Ectodermal cell (in vitro differentiated cells): ENCODE measurements around the gene YTHDC1.
"Not testable (repeated sequence)": the region's sequence is repeated elsewhere in the genome, so short reads cannot be mapped to it uniquely, and the experiment has no call there.

Experiments
- H3K27ac ChIP-seq: 2 replicates; pipeline ENCODE4 v1.7.0; 2013; ENCODE audit warnings: mild to moderate bottlenecking, low read depth, low read length; ENCODE audit not compliant: insufficient read depth, poor library complexity, severe bottlenecking
- H3K27me3 ChIP-seq: 2 replicates; pipeline ENCODE4 v1.7.0; 2013; ENCODE audit warnings: mild to moderate bottlenecking, low read length; ENCODE audit not compliant: insufficient read depth, control insufficient read depth, poor library complexity, severe bottlenecking
- H3K36me3 ChIP-seq: one replicate; pipeline ENCODE4 v1.7.0; 2013; ENCODE audit warnings: low read length; ENCODE audit not compliant: control insufficient read depth, insufficient read depth
- H3K4me1 ChIP-seq: one replicate; pipeline ENCODE4 v1.7.0; 2013; ENCODE audit warnings: low read length; ENCODE audit not compliant: control insufficient read depth, insufficient read depth
- H3K4me3 ChIP-seq: 2 replicates; pipeline ENCODE4 v1.7.0; 2013; ENCODE audit warnings: low read depth, low read length, control low read depth; ENCODE audit not compliant: insufficient read depth
- H3K9me3 ChIP-seq: 2 replicates; pipeline ENCODE4 v1.7.0; 2013; ENCODE audit warnings: mild to moderate bottlenecking, low read length, moderate library complexity; ENCODE audit not compliant: control insufficient read depth
- WGBS, 2 experiments: methylation state at CpG; one replicate each; pipeline ENCODE4 v1.1.7; 2013; ENCODE audit warnings: missing lambda C conversion rate in 2 of 2; 5-methylcytosine and 5-hydroxymethylcytosine counted together

YTHDC1 gene

DNA sequence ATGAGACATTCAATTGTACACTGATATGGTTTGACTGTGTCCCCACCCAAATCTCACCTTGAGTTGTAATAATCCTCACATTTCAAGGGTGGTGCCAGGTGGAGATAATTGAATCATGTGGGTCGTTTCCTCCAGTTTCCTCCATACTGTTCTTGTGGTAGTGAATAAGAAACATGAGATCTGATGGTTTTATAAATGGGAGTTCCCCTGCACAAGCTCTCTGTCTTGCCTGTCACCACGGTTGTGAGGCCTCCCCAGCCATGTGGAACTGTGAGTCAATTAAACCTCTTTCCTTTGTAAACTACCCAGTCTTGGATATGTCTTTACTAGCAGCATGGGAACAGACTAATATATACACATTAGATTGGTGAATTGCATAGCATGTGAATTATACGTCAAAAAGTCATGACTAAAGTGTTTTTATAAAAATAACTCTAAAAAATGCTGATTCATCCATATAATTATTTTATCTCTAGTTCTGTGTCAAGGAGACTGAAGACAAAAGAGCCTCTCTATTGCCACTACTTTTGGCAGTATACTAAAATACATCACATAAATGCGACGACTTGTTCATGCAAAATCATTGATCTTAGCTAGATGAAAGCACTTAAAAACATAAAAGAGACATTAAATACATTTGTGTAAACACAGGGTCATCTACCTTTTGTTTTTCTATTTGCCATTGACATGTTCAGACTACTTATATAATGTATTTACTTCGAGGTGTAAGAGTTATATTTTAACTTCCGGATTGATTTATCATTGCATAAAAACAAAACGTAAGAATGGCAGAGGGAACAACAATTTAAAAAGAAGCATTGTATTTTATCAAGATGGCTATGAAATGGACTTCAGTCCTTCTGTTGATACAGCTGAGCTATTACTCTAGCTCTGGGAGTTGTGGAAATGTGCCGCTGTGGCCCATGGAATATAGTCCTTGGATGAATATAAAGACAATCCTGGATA, 50.1 kb downstream of the YTHDC1 start:
- no peak overlapping the region for H3K4me3 ChIP-seq
- H3K9me3 ChIP-seq, result no peaks in the 10 kb centered on the region
- H3K27me3 ChIP-seq, result no peaks in the 10 kb centered on the region
- H3K4me1 ChIP-seq, result no peaks in the 10 kb centered on the region
- 90 to 92% methylated on average over 8 of the region's 9 CpGs for WGBS, 2 experiments
- H3K36me3 ChIP-seq, result no peaks in the 10 kb centered on the region
- H3K27ac ChIP-seq, result no peak overlapping the region

DNA sequence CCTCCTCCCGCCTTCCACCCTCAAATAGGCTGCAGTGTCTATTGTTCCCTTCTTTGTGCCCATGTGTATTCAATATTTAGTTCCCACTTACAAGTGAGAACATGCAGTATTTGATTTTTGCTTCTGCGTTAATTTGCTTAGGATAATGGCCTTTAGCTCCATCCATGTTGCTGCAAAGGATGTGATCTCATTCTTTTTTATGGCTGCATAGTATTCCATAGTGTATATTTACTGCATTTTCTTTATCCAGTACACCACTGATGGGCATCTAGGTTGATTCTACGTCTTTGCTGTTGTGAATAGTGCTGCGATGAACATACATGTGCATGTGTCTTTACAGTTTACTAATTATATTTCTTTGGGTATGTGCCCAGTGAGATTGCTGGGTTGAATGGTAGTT, 52.8 kb downstream of the YTHDC1 start:
- 86 to 98% methylated on average over 3 to 4 of the region's 4 CpGs for WGBS, 2 experiments
- Histone ChIP-seq H3K27ac (no peak overlapping the region), H3K36me3 (no peaks in the 10 kb centered on the region)

DNA sequence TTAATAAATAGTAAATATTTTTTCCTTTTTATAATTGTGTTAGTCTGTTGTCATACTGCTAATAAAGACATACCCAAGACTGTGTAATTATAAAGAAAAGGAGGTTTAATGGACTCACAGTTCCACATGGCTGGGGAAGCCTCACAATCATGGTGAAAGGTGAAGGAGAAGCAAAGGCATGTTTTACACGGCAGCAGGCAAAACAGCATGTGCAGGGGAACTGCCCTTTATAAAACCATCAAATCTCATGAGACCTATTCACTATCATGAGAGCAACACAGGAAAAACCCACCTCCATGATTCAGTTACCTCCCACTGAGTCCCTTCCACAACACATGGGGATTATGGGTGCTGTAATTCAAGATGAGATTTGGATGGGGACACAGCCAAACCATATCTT, 58.6 kb downstream of the YTHDC1 start:
- H3K4me1 ChIP-seq, result peaks cover 4% of the 10 kb centered on the region
- no peak overlapping the region for H3K4me3 ChIP-seq
- no peaks in the 10 kb centered on the region for H3K27me3 ChIP-seq
- H3K9me3 ChIP-seq, result no peaks in the 10 kb centered on the region
- no peaks in the 10 kb centered on the region for H3K36me3 ChIP-seq
- WGBS, 2 experiments, result 93 to 95% methylated on average over 1 of the region's 1 CpG
- H3K27ac ChIP-seq, result no peak overlapping the region

More for the DNA sequence above, 52.8 kb downstream of the YTHDC1 start:
- Histone ChIP-seq H3K27me3 (no peaks in the 10 kb centered on the region), H3K9me3 (no peaks in the 10 kb centered on the region), H3K4me3 (no peak overlapping the region), H3K4me1 (no peaks in the 10 kb centered on the region)

DNA sequence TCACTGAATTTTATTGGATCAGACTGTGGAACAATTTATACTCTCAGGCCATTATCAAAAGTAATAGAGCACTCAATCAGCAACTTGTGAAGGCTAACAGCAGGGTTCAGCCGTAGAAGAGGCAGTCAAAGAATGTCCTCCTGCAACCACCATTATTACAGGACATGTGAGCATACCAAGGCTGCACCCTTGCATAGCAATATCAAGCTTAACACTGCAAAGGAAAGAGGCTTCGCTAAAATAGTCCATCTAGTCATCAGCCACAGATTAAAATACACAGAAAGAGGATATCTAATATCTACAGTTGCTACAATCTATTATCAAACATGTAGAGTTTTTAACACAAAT, 61.5 kb downstream of the YTHDC1 start:
- Histone ChIP-seq H3K9me3 (no peaks in the 10 kb centered on the region), H3K27me3 (no peaks in the 10 kb centered on the region), H3K27ac (no peak overlapping the region), H3K36me3 (no peaks in the 10 kb centered on the region), H3K4me3 (no peak overlapping the region), H3K4me1 (peaks cover 4% of the 10 kb centered on the region)
- WGBS, 2 experiments, result 61 to 74% methylated on average over 2 of the region's 2 CpGs

DNA sequence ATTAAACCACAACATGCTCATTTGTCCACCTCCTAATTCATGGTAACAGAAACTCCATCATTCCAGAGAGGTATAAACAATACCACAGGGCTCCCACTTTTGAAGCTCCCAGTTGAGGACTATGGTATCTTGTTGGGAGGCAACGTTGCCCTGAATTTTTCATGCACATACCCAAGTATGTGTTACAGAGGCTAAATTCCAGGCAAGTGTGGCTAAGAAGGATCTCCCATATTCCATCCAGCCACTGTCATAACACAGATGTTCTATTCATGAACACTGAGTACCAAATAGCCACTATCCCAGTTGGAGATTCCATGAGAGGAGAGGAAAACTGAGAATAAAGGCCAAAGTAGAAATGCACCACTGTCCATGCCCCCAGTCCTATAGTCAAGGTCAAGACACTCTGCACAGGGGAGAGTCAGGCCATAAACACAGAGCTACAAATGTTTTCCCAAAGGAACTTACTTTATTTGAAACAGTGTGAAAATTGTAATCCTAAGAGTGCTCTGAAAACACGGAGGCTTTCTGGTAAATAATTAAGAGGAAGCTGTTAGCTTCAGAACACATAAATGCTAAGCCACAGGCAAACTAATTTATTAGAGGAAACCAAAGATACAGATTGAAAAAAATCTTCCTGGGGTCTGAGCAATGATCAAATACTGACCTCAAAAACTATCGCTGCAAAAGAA, 62.0 kb downstream of the YTHDC1 start:
- Histone ChIP-seq H3K4me3 (no peak overlapping the region), H3K9me3 (no peaks in the 10 kb centered on the region), H3K36me3 (no peaks in the 10 kb centered on the region), H3K4me1 (peaks cover 4% of the 10 kb centered on the region), H3K27ac (no peak overlapping the region), H3K27me3 (no peaks in the 10 kb centered on the region)
- 82 to 90% methylated on average over 2 to 3 of the region's 3 CpGs for WGBS, 2 experiments

DNA sequence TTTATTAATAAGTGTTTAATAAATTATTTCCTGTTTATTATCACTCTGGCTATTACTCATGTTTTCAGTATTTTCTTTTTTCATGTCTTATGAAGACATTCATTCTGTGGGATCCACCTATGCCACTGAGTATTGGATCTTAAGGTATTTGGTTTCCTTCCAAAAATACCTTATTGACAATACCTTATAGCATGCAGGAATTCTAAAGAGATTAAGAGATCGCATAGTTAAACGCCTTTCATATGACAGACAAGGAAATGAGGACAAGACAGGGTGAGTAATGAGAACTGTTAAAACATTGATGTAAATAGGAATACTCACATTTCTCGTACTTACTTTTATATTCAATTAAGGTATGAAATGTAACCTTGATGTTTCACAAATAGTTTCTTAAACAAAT, 66.2 kb downstream of the YTHDC1 start:
- 94% methylated on average over 2 of the region's 3 CpGs; no CpG with 5 or more reads in 1 of the 2 experiments for WGBS, 2 experiments
- Histone ChIP-seq H3K36me3 (no peaks in the 10 kb centered on the region), H3K4me3 (no peak overlapping the region), H3K27ac (no peak overlapping the region), H3K27me3 (no peaks in the 10 kb centered on the region), H3K9me3 (no peaks in the 10 kb centered on the region), H3K4me1 (peaks cover 4% of the 10 kb centered on the region)

DNA sequence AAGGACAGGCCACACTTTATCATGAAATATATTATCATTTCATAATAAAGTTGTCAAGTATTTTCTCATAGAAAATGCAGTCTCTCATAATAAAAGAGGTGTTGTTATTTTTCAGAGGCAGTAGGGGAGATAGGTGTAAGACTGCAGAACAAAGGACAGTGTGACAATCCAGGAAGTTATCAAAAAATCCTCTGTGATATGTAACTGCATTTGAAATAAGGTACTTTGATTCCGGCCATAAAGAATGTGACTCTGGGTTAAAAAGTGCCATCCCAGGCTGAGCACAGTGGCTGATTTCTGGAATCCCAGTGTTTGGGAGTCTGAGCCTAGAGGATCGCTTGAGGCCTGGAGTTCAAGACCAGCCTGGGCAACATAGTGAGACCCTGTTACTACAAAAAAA, 66.8 kb downstream of the YTHDC1 start:
- no peaks in the 10 kb centered on the region for H3K27me3 ChIP-seq
- H3K36me3 ChIP-seq, result no peaks in the 10 kb centered on the region
- no peak overlapping the region for H3K4me3 ChIP-seq
- H3K9me3 ChIP-seq, result no peaks in the 10 kb centered on the region
- WGBS, 2 experiments, result 86 to 95% methylated on average over 2 of the region's 2 CpGs
- no peak overlapping the region for H3K27ac ChIP-seq
- H3K4me1 ChIP-seq, result peaks cover 1% of the 10 kb centered on the region

DNA sequence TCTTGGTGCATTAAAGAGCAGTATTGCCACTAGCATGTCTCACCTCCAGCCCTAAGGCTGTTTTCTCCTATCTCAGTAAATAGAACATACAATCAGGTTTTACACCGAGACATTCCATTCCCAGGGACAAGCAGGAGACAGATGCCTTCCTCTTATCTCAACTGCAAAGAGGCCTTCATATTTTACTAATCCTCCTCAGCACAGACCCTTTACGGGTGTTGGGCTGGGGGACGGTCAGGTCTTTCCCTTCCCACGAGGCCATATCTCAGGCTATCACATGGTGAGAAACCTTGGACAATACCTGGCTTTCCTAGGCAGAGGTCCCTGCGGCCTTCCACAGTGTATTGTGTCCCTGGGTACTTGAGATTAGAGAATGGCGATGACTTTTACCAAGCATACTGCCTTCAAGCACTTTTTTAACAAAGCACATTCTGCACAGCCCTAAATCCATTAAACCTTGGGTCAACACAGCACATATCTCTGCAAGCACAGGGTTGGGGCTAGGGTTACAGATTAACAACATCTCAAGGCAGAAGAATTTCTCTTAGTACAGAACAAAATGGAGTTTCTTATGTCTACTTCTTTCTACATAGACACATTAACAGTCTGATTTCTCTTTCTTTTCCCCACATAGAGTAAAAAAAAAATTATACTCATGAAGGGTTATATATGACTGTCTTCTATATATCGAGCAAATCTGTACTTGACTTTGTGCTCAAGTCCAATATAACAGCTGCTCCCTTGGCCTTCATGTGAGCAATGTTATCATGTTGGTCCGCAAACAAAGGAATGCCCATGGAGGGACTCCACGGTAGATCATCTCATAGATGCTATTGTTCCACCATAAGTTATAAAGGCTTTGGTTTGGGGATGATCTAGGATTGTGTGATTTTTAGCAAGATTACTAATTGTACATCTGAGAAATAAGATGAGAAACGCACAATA, 67.8 kb downstream of the YTHDC1 start:
- not testable (repeated sequence) for H3K4me1 ChIP-seq, H3K4me3 ChIP-seq, H3K27me3 ChIP-seq, H3K9me3 ChIP-seq, H3K27ac ChIP-seq, H3K36me3 ChIP-seq
- WGBS, 2 experiments, result 94% methylated on average over 10 of the region's 10 CpGs

DNA sequence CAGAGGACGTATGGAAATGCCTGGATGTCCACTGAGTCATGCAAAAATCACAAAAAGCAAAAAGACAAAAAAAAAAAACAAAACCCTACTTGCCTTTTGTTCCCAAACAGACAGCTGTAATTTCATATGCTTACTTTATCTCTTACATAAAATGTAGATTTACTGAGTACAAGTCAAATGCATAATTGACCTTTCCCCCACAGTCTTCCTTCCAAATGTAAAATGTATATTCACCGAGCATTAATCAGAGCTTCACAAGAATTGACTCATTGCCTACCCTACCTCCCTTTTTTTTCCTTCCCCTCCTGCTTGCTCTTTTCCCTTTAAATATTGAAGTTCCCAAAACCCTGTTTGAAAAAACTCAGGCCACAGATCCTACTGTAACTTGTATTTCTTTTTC, 71.9 kb downstream of the YTHDC1 start:
- H3K9me3 ChIP-seq, result no peaks in the 10 kb centered on the region
- H3K36me3 ChIP-seq, result no peaks in the 10 kb centered on the region
- H3K4me1 ChIP-seq, result peaks cover 4% of the 10 kb centered on the region
- no peak overlapping the region for H3K4me3 ChIP-seq
- H3K27ac ChIP-seq, result no peak overlapping the region
- WGBS, 2 experiments, result 89 to 90% methylated on average over 2 of the region's 2 CpGs
- H3K27me3 ChIP-seq, result no peaks in the 10 kb centered on the region
